ENCODE data around the gene ZIK1. TPM values are rescaled to one million over a fixed set of nuclear protein-coding genes. Genes with fewer than 3 reads are reported as not detected.

Gene ZIK1
- total RNA-seq, 1 donor from 2014 or later = 12.9 TPM

DNA sequence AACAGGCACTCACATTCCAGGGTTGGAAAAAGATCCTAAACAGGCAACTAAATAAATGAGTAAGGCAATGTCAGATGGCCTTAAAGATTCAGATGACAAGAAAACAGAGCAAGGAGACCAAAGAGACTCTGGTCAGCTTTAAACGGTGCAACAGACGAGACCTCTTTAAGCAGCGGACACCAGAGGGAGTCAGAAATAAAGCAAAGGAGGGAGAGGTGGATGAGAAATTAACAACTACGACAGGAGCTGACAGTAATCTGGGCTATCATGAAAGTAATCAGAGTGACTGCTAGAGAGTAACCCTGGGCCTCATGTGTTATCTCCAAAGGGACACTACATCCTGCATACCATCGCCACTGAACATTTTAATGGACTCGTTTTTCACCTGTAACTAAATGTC is 25.4 kb upstream of the ZIK1 start:
- Mint-ChIP-seq H3K4me1 (ENCODE audit: low read depth) (peaks cover 27% of the 10 kb centered on the region), H3K27me3 (no peaks in the 10 kb centered on the region), H3K36me3 (ENCODE audit: insufficient read depth) (peaks cover 43% of the 10 kb centered on the region), H3K9me3 (ENCODE audit: low read depth) (peaks cover 34% of the 10 kb centered on the region), H3K27ac (peak overlapping the region; percentile 89), H3K4me3 (ENCODE audit: low read depth) (peak overlapping the region; percentile 93)
- DNase-seq (ENCODE audit: low spot score, unreplicated experiment) = no peak
- TF ChIP-seq, protein P1, sequence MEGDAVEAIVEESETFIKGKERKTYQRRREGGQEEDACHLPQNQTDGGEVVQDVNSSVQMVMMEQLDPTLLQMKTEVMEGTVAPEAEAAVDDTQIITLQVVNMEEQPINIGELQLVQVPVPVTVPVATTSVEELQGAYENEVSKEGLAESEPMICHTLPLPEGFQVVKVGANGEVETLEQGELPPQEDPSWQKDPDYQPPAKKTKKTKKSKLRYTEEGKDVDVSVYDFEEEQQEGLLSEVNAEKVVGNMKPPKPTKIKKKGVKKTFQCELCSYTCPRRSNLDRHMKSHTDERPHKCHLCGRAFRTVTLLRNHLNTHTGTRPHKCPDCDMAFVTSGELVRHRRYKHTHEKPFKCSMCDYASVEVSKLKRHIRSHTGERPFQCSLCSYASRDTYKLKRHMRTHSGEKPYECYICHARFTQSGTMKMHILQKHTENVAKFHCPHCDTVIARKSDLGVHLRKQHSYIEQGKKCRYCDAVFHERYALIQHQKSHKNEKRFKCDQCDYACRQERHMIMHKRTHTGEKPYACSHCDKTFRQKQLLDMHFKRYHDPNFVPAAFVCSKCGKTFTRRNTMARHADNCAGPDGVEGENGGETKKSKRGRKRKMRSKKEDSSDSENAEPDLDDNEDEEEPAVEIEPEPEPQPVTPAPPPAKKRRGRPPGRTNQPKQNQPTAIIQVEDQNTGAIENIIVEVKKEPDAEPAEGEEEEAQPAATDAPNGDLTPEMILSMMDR (IDR thresholded peaks at IDR 0.05; ENCODE audit: unreplicated experiment) = no peak

DNA sequence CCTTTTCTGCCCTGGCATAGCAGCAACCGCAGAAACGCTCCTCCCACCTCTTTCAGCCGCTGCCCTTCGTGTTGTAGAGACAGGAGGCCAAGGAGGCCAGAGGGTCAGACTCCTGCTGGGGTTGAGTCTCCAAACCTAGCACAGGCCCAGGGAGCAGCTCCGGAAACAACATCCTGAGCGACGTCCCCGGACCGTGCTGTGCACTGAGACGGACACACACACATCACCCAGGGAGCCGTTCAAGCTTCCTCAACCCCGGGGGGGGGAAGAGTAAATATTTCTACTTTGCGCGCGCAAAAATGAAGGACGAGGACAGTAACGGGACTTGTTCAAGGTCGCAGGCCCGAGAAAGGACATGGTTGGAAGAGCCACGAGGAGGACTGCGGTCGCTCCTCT is 24.9 kb upstream of the ZIK1 start:
- peak overlapping the region; percentile 89 for H3K27ac Mint-ChIP-seq
- DNase-seq (ENCODE audit: low spot score, unreplicated experiment) = no peak
- H3K9me3 Mint-ChIP-seq (ENCODE audit: low read depth) = peaks cover 38% of the 10 kb centered on the region
- peaks cover 27% of the 10 kb centered on the region for H3K4me1 Mint-ChIP-seq (ENCODE audit: low read depth)
- H3K36me3 Mint-ChIP-seq (ENCODE audit: insufficient read depth) = peaks cover 40% of the 10 kb centered on the region
- no peaks in the 10 kb centered on the region for H3K27me3 Mint-ChIP-seq
- peak overlapping the region; percentile 93 for H3K4me3 Mint-ChIP-seq (ENCODE audit: low read depth)
- TF ChIP-seq, protein P1 (IDR thresholded peaks at IDR 0.05; ENCODE audit: unreplicated experiment) = no peak

DNA sequence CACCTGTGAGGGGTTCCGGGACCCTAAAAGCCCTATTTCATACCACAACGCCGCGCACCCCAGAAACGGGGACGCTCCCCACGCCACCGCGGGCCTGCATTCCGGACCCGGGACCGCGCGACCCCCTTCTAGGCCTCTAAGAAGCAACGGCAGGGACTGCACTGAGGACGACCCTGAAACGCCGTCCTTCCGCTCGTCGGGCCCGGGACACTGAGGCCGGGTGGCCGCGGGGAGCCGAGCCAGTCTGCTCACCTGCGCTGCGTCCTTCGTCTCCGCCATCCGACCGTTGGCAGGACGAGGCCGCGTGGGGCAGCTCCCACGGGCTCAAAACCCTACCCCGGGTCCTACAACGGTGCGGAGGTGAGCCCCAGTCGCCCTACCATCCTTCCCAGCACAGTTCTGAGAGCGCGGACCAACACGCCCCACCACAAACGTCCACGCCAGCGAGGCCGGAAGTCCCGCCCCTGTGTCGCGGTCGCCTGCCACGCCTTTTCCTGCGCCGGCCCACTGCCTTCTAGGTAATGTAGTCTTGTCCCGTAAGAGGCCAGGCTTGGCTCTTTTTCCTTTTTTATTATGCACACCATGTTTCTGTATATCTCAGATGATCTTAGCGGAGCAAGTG is 24.4 kb upstream of the ZIK1 start, which contains the start of gene ZNF550:
Gene ZNF550, minus strand, starts transcription at position 460 of the 622 bp plus-strand sequence. Its CDS starts 181 bp downstream, at position 279.
- Mint-ChIP-seq H3K27me3 (no peaks in the 10 kb centered on the region), H3K9me3 (ENCODE audit: low read depth) (peaks cover 38% of the 10 kb centered on the region), H3K4me1 (ENCODE audit: low read depth) (peaks cover 27% of the 10 kb centered on the region), H3K4me3 (ENCODE audit: low read depth) (peak within 1 kb of the TSS; percentile 93), H3K36me3 (ENCODE audit: insufficient read depth) (peaks cover 35% of the 10 kb centered on the region), H3K27ac (peak within 1 kb of the TSS; percentile 92)
- DNase-seq (ENCODE audit: low spot score, unreplicated experiment) = peak; percentile 63
- TF ChIP-seq, protein P1 (IDR thresholded peaks at IDR 0.05; ENCODE audit: unreplicated experiment) = no peak

DNA sequence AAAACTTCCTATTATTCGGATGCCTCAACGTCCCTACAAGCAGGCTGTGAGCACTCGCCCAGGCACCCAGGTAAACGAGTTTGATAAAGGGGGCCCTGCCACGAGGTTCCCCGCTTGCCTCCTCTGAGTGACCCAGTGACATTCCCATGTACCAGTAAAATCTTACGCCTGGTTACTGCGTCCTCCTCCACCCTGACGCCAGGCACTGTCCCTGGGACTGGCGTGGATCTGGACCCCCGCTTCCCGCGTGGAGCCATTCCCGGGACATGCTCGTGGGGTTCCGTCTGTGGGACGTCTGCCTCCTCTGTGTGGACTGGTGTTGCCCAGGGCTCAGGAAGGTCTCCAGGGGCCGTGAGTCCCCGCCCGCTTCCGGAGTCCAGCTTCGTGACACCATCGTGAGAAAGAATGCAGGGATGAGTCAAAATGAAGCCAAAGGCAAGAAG is 23.9 kb upstream of the ZIK1 start:
- H3K9me3 Mint-ChIP-seq (ENCODE audit: low read depth) = peaks cover 36% of the 10 kb centered on the region

DNA sequence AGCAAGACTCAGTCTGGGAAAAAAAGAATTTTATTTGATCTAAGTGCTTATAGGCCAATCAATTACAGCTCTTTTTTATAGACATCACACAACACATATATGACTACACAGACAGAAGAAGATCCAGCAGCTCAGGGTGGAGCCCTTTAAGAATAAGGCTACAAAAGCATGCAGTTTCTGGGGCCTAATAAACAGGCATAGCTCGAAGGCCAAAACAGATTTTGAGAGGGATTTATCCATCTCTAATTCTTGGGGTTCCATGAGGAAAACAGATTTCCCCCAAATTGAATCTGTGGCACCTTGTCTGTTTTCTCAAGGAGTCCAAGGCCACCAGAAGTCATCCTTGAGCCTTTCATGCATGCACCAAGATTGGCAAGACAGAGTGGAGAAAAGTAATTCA is 20.4 kb upstream of the ZIK1 start:
- Mint-ChIP-seq H3K36me3 (ENCODE audit: insufficient read depth) (peaks cover 15% of the 10 kb centered on the region), H3K9me3 (ENCODE audit: low read depth) (peaks cover 60% of the 10 kb centered on the region)
- no peak for DNase-seq (ENCODE audit: low spot score, unreplicated experiment)

More for the DNA sequence above, 23.9 kb upstream of the ZIK1 start:
- Mint-ChIP-seq H3K27ac (peak overlapping the region; percentile 92), H3K4me1 (ENCODE audit: low read depth) (peaks cover 27% of the 10 kb centered on the region), H3K4me3 (ENCODE audit: low read depth) (peak overlapping the region; percentile 93), H3K27me3 (no peaks in the 10 kb centered on the region), H3K36me3 (ENCODE audit: insufficient read depth) (peaks cover 31% of the 10 kb centered on the region)
- TF ChIP-seq, protein P1 (IDR thresholded peaks at IDR 0.05; ENCODE audit: unreplicated experiment) = no peak
- DNase-seq (ENCODE audit: low spot score, unreplicated experiment) = no peak

More for the DNA sequence above, 20.4 kb upstream of the ZIK1 start:
- Mint-ChIP-seq H3K27me3 (no peaks in the 10 kb centered on the region), H3K4me3 (ENCODE audit: low read depth) (no peak overlapping the region), H3K4me1 (ENCODE audit: low read depth) (peaks cover 9% of the 10 kb centered on the region), H3K27ac (no peak overlapping the region)
- TF ChIP-seq, protein P1 (IDR thresholded peaks at IDR 0.05; ENCODE audit: unreplicated experiment) = no peak
